KMS-11 (cell line): ENCODE results near the gene USP10.

Experiments used
- H2AFZ ChIP-seq: fragments of 200-600 bp; sonication (generic); 2 replicates; pipeline ENCODE4 v1.6.1; 2016; ENCODE audit warnings: antibody characterized with exemption, mixed run types, low read depth
- H3K27ac ChIP-seq: fragments of 200-600 bp; sonication (generic); 2 replicates; pipeline ENCODE4 v1.6.1; 2016; ENCODE audit warnings: mild to moderate bottlenecking, mixed run types
- H3K27me3 ChIP-seq: fragments of 200-600 bp; sonication (generic); 2 replicates; pipeline ENCODE4 v1.6.1; 2017; ENCODE audit warnings: mild to moderate bottlenecking, low read depth, mixed run types, moderate library complexity; ENCODE audit not compliant: insufficient read depth
- H3K36me3 ChIP-seq: fragments of 200-600 bp; sonication (generic); 2 replicates; pipeline ENCODE4 v1.6.1; 2017; ENCODE audit warnings: mild to moderate bottlenecking, mixed run types; ENCODE audit not compliant: insufficient read depth
- H3K4me1 ChIP-seq: fragments of 200-600 bp; sonication (generic); 2 replicates; pipeline ENCODE4 v1.6.1; 2016; ENCODE audit warnings: mild to moderate bottlenecking, low read depth, mixed run types; ENCODE audit not compliant: poor library complexity, severe bottlenecking
- H3K4me2 ChIP-seq: fragments of 200-600 bp; sonication (generic); 2 replicates; pipeline ENCODE4 v1.7.0; 2016; ENCODE audit warnings: mild to moderate bottlenecking, mixed run types
- H3K4me3 ChIP-seq: fragments of 200-600 bp; sonication (generic); IDR thresholded peaks from 2 replicates; pipeline ENCODE4 v1.6.1; 2017; ENCODE audit warnings: low read depth, low read length, mixed read lengths; ENCODE audit not compliant: insufficient read depth
- H3K79me2 ChIP-seq: fragments of 200-600 bp; sonication (generic); 2 replicates; pipeline ENCODE4 v1.6.1; 2016; ENCODE audit warnings: low read depth, mixed run types; ENCODE audit not compliant: insufficient read depth
- H3K9ac ChIP-seq: fragments of 200-600 bp; sonication (generic); 2 replicates; pipeline ENCODE4 v1.6.1; 2016; ENCODE audit warnings: mild to moderate bottlenecking, mixed run types
- H4K20me1 ChIP-seq: fragments of 200-600 bp; sonication (generic); 2 replicates; pipeline ENCODE4 v1.6.1; 2016; ENCODE audit warnings: mild to moderate bottlenecking, mixed run types; ENCODE audit not compliant: insufficient read depth
- TF ChIP-seq, protein P1 (sequence below): fragments of 200-600 bp; sonication (generic); conservative IDR thresholded peaks from 2 replicates; pipeline ENCODE4 v1.6.1; 2017; ENCODE audit warnings: low read depth, mild to moderate bottlenecking, antibody characterized with exemption, low read length, moderate library complexity, mixed read lengths

Gene USP10

GRCh38 chr16:84663433-84664101 lies 36.2 kb upstream of the USP10 start:
- Histone ChIP-seq H3K4me3 (no peak overlapping the region), H3K4me2 (no peak overlapping the region), H4K20me1 (no peaks in the 10 kb centered on the region), H3K4me1 (no peaks in the 10 kb centered on the region), H3K9ac (no peak overlapping the region), H3K79me2 (no peaks in the 10 kb centered on the region), H3K36me3 (no peaks in the 10 kb centered on the region; the same call in 1 of the 2 replicates), H3K27me3 (no peaks in the 10 kb centered on the region), H3K27ac (no peak overlapping the region), H2AFZ (no peak overlapping the region)
- TF ChIP-seq, protein P1, sequence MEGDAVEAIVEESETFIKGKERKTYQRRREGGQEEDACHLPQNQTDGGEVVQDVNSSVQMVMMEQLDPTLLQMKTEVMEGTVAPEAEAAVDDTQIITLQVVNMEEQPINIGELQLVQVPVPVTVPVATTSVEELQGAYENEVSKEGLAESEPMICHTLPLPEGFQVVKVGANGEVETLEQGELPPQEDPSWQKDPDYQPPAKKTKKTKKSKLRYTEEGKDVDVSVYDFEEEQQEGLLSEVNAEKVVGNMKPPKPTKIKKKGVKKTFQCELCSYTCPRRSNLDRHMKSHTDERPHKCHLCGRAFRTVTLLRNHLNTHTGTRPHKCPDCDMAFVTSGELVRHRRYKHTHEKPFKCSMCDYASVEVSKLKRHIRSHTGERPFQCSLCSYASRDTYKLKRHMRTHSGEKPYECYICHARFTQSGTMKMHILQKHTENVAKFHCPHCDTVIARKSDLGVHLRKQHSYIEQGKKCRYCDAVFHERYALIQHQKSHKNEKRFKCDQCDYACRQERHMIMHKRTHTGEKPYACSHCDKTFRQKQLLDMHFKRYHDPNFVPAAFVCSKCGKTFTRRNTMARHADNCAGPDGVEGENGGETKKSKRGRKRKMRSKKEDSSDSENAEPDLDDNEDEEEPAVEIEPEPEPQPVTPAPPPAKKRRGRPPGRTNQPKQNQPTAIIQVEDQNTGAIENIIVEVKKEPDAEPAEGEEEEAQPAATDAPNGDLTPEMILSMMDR: no peak

DNA sequence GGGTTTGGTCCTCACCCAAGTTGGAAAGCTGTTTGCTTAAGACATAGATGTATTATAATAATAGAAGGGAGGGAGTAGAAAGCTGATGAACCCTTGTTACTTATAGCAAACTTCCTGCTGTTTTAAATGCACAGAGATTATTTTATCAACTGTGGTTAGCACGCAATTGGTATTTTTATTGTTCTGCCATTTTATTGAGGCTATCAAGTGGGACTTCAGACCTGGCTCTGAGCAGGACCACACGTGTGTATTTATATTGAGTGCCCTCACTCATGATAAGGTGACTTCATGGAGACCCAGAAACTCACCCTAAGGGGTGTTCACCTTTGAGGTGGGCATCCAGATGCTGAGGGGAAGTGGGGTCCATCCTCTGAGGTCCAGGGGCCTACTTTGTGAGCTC lies 34.4 kb upstream of the USP10 start:
- H3K36me3 ChIP-seq: no peaks in the 10 kb centered on the region; the same call in 1 of the 2 replicates
- no peak overlapping the region for H2AFZ ChIP-seq
- no peak overlapping the region for H3K27ac ChIP-seq
- H3K4me1 ChIP-seq: no peaks in the 10 kb centered on the region
- H3K4me2 ChIP-seq: no peak overlapping the region
- H4K20me1 ChIP-seq: no peaks in the 10 kb centered on the region
- H3K27me3 ChIP-seq: no peaks in the 10 kb centered on the region
- H3K4me3 ChIP-seq: no peak overlapping the region
- no peaks in the 10 kb centered on the region for H3K79me2 ChIP-seq
- TF ChIP-seq, protein P1: no peak
- H3K9ac ChIP-seq: no peak overlapping the region

GRCh38 chr16:84665843-84666242 lies 34.0 kb upstream of the USP10 start:
- H3K4me3 ChIP-seq: no peak overlapping the region
- no peaks in the 10 kb centered on the region for H3K4me1 ChIP-seq
- H2AFZ ChIP-seq: no peak overlapping the region
- H3K4me2 ChIP-seq: no peak overlapping the region
- TF ChIP-seq, protein P1: no peak
- H3K36me3 ChIP-seq: no peaks in the 10 kb centered on the region; the same call in 1 of the 2 replicates
- no peaks in the 10 kb centered on the region for H3K27me3 ChIP-seq
- H3K9ac ChIP-seq: no peak overlapping the region
- H4K20me1 ChIP-seq: no peaks in the 10 kb centered on the region
- H3K27ac ChIP-seq: no peak overlapping the region
- no peaks in the 10 kb centered on the region for H3K79me2 ChIP-seq

DNA sequence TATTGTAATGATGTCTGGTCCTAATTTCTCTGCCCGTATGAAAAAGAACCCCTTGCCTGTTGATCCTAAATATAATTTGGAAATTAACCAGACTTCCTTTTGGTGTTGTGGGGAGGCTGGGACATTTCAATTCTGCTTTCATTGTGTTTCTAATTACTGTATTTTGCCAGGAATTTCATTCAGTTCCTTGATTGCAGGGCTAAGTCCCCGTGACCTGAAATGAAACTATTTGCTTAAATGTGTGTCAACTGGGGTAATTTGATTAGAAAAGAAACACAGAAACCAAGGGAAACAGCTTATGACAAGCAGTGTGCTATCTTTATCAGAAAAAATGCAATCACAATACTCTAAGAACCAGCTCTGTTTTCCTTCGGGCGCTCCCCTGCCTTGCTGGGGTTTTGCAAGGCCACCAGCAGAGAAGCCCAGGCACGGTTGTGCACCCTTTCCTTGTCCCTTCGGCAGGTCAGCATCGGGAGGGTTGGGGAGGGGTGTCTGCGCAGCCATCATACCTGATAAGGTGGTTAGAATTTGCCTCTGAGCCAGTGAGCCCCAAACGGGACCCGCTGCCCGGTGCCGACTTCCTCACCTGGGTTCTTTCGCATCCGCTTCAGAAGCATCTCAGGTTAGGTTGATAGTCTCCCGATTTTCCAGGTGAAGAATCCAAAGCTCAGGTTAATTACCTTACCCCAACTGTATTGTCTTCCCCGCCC lies 32.0 kb upstream of the USP10 start:
- no peaks in the 10 kb centered on the region; the same call in 1 of the 2 replicates for H3K36me3 ChIP-seq
- H3K79me2 ChIP-seq: no peaks in the 10 kb centered on the region
- TF ChIP-seq, protein P1: no peak
- no peaks in the 10 kb centered on the region for H3K27me3 ChIP-seq
- no peak overlapping the region for H3K4me2 ChIP-seq
- H3K9ac ChIP-seq: no peak overlapping the region
- H3K4me1 ChIP-seq: no peaks in the 10 kb centered on the region
- H3K27ac ChIP-seq: no peak overlapping the region
- no peak overlapping the region for H2AFZ ChIP-seq
- no peaks in the 10 kb centered on the region for H4K20me1 ChIP-seq
- no peak overlapping the region for H3K4me3 ChIP-seq
